ENCODE results near the gene SMTNL1.

DNA sequence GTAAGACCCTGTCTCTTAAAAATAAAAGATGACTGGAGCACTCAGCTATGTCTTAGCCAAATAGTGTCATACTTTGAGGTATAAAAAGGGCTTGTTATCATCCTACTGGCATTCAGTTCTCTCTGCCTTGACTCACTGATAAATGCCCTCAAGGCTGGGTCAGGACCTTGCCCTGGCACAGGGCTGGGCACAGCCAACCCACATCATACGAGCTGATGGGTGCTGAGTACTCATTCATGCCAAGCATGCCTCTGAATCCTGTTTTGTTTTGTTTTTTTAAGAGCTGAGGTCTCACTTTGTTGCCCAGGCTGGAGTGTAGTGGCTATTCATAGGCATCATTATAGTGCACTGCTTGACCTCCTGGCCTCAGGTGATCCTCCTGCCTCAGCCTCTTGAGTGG lies 1.9 kb downstream of the SMTNL1 start:
- no peak for TF ChIP-seq CTCF (IDR thresholded peaks at IDR 0.05)
- TF ChIP-seq POLR2A (IDR thresholded peaks at IDR 0.05), result no peak

Measured in esophagus squamous epithelium (tissue), 4 donors.